ENCODE measurements around the gene ATP7B. TPM values are rescaled to one million over a fixed set of nuclear protein-coding genes. Genes with fewer than 3 reads are reported as not detected.

ATP7B gene
- total RNA-seq, 1 donor from 2014 or later, result 12.3 TPM

- Histone ChIP-seq H3K79me2 (ENCODE audit: insufficient read depth, low read length) (no peaks in the 10 kb centered on the region), H3K9me3 (ENCODE audit: insufficient read depth, low read depth, low read length) (no peaks in the 10 kb centered on the region), H4K20me1 (ENCODE audit: insufficient read depth, low read length) (no peaks in the 10 kb centered on the region), H3K36me3 (ENCODE audit: insufficient read depth, low read length) (no peaks in the 10 kb centered on the region), H3K4me2 (ENCODE audit: low read length) (no peak overlapping the region), H3K27me3 (ENCODE audit: insufficient read depth, low read length) (no peaks in the 10 kb centered on the region), H3K4me1 (ENCODE audit: insufficient read depth, low read length) (peaks cover 4% of the 10 kb centered on the region), H3K4me3 (ENCODE audit: insufficient read depth, low read depth, low read length) (no peak overlapping the region), H3K9ac (ENCODE audit: low read length) (no peak overlapping the region), H3K27ac (ENCODE audit: low read depth, low read length) (no peak overlapping the region), H2AFZ (ENCODE audit: low read depth, low read length) (no peak overlapping the region)
- Mint-ChIP-seq H3K36me3 (ENCODE audit: low read depth, unreplicated experiment) (peaks cover 4% of the 10 kb centered on the region), H3K27me3 (ENCODE audit: low read depth, unreplicated experiment) (no peaks in the 10 kb centered on the region), H3K27ac (ENCODE audit: unreplicated experiment) (peak overlapping the region; percentile 60), H3K9me3 (ENCODE audit: unreplicated experiment) (peaks cover 3% of the 10 kb centered on the region), H3K4me3 (ENCODE audit: unreplicated experiment) (no peak overlapping the region), H3K4me1 (ENCODE audit: low read depth, unreplicated experiment) (peaks cover 15% of the 10 kb centered on the region)
- DNase-seq (ENCODE audit: low read depth), result no peak
- FAIRE-seq, result no peak
- no peak for TF ChIP-seq EZH2 (IDR thresholded peaks at IDR 0.05; ENCODE audit: insufficient read depth, low read length)
- TF ChIP-seq, protein P1, sequence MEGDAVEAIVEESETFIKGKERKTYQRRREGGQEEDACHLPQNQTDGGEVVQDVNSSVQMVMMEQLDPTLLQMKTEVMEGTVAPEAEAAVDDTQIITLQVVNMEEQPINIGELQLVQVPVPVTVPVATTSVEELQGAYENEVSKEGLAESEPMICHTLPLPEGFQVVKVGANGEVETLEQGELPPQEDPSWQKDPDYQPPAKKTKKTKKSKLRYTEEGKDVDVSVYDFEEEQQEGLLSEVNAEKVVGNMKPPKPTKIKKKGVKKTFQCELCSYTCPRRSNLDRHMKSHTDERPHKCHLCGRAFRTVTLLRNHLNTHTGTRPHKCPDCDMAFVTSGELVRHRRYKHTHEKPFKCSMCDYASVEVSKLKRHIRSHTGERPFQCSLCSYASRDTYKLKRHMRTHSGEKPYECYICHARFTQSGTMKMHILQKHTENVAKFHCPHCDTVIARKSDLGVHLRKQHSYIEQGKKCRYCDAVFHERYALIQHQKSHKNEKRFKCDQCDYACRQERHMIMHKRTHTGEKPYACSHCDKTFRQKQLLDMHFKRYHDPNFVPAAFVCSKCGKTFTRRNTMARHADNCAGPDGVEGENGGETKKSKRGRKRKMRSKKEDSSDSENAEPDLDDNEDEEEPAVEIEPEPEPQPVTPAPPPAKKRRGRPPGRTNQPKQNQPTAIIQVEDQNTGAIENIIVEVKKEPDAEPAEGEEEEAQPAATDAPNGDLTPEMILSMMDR (IDR thresholded peaks at IDR 0.05; ENCODE audit: insufficient read depth, low read depth, low read length), result no peak
Measured at GRCh38 chr13:51977625-51978024, 33.6 kb downstream of the ATP7B start.

DNA sequence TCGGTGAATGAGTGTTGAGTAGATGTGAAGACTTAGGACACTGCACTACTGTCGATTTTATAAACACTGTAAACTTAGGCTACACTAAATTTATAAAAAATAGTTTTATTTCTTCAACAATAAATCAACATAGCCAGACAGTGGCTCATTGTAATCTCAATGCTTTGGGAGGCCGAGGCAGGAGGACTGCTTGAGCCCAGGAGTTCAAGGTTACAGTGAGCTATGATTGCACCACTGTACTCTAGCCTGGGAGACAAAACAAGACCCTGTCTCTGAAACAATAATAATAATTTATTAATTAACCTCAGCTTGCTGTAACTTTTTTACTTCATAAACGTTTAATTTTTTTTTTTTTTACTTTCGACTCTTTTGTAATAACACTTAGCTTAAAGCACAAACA lies 34.4 kb downstream of the ATP7B start:
- H3K4me3 ChIP-seq (ENCODE audit: insufficient read depth, low read depth, low read length), result no peak overlapping the region
- Mint-ChIP-seq H3K27ac (ENCODE audit: unreplicated experiment) (no peak overlapping the region), H3K36me3 (ENCODE audit: low read depth, unreplicated experiment) (peaks cover 7% of the 10 kb centered on the region), H3K9me3 (ENCODE audit: unreplicated experiment) (peaks cover 3% of the 10 kb centered on the region), H3K27me3 (ENCODE audit: low read depth, unreplicated experiment) (no peaks in the 10 kb centered on the region), H3K4me3 (ENCODE audit: unreplicated experiment) (no peak overlapping the region), H3K4me1 (ENCODE audit: low read depth, unreplicated experiment) (peaks cover 17% of the 10 kb centered on the region)
- no peaks in the 10 kb centered on the region for H3K79me2 ChIP-seq (ENCODE audit: insufficient read depth, low read length)
- H2AFZ ChIP-seq (ENCODE audit: low read depth, low read length), result no peak overlapping the region
- no peak overlapping the region for H3K27ac ChIP-seq (ENCODE audit: low read depth, low read length)
- peaks cover 4% of the 10 kb centered on the region for H3K4me1 ChIP-seq (ENCODE audit: insufficient read depth, low read length)
- TF ChIP-seq, protein P1 (IDR thresholded peaks at IDR 0.05; ENCODE audit: insufficient read depth, low read depth, low read length), result no peak
- TF ChIP-seq EZH2 (IDR thresholded peaks at IDR 0.05; ENCODE audit: insufficient read depth, low read length), result no peak
- no peak overlapping the region for H3K9ac ChIP-seq (ENCODE audit: low read length)
- no peak for DNase-seq (ENCODE audit: low read depth)
- FAIRE-seq, result no peak
- no peaks in the 10 kb centered on the region for H3K36me3 ChIP-seq (ENCODE audit: insufficient read depth, low read length)
- H4K20me1 ChIP-seq (ENCODE audit: insufficient read depth, low read length), result no peaks in the 10 kb centered on the region
- no peaks in the 10 kb centered on the region for H3K27me3 ChIP-seq (ENCODE audit: insufficient read depth, low read length)
- no peaks in the 10 kb centered on the region for H3K9me3 ChIP-seq (ENCODE audit: insufficient read depth, low read depth, low read length)
- no peak overlapping the region for H3K4me2 ChIP-seq (ENCODE audit: low read length)

- Histone ChIP-seq H3K27ac (ENCODE audit: low read depth, low read length) (no peak overlapping the region), H3K4me3 (ENCODE audit: insufficient read depth, low read depth, low read length) (no peak overlapping the region), H2AFZ (ENCODE audit: low read depth, low read length) (no peak overlapping the region), H3K79me2 (ENCODE audit: insufficient read depth, low read length) (no peaks in the 10 kb centered on the region), H3K4me1 (ENCODE audit: insufficient read depth, low read length) (peaks cover 4% of the 10 kb centered on the region), H4K20me1 (ENCODE audit: insufficient read depth, low read length) (no peaks in the 10 kb centered on the region), H3K4me2 (ENCODE audit: low read length) (no peak overlapping the region), H3K36me3 (ENCODE audit: insufficient read depth, low read length) (no peaks in the 10 kb centered on the region), H3K27me3 (ENCODE audit: insufficient read depth, low read length) (no peaks in the 10 kb centered on the region), H3K9ac (ENCODE audit: low read length) (no peak overlapping the region), H3K9me3 (ENCODE audit: insufficient read depth, low read depth, low read length) (no peaks in the 10 kb centered on the region)
- Mint-ChIP-seq H3K27me3 (ENCODE audit: low read depth, unreplicated experiment) (no peaks in the 10 kb centered on the region), H3K36me3 (ENCODE audit: low read depth, unreplicated experiment) (peaks cover 7% of the 10 kb centered on the region), H3K4me1 (ENCODE audit: low read depth, unreplicated experiment) (peaks cover 14% of the 10 kb centered on the region), H3K4me3 (ENCODE audit: unreplicated experiment) (no peak overlapping the region), H3K9me3 (ENCODE audit: unreplicated experiment) (peaks cover 3% of the 10 kb centered on the region), H3K27ac (ENCODE audit: unreplicated experiment) (no peak overlapping the region)
- no peak for DNase-seq (ENCODE audit: low read depth)
- FAIRE-seq, result no peak
- TF ChIP-seq, protein P1 (IDR thresholded peaks at IDR 0.05; ENCODE audit: insufficient read depth, low read depth, low read length), result no peak
- no peak for TF ChIP-seq EZH2 (IDR thresholded peaks at IDR 0.05; ENCODE audit: insufficient read depth, low read length)
Measured at GRCh38 chr13:51976423-51976822, 34.8 kb downstream of the ATP7B start.

All from astrocyte (in vitro differentiated cells and primary cell).